Measurements from ENCODE around the gene SPINK14. TPM values are rescaled to one million over a fixed set of nuclear protein-coding genes. Genes with fewer than 3 reads are reported as not detected.

Gene SPINK14
- total and polyA plus RNA-seq, 4 donors = not detected

GRCh38 chr5:148209151-148209770 lies 40.9 kb downstream of the SPINK14 start:
- Histone ChIP-seq H3K4me3 (ENCODE audit: low read depth in 1 of 3, low read length in 3 of 3) (no peak overlapping the region), H3K36me3 (ENCODE audit: control insufficient read depth in 4 of 4, insufficient read depth in 3 of 4, low read depth in 1 of 4, low read length in 3 of 4) (no peaks in the 10 kb centered on the region), H3K9ac (ENCODE audit: low read depth in 1 of 2, low read length in 2 of 2) (no peak overlapping the region), H3K4me1 (ENCODE audit: control insufficient read depth in 4 of 4, insufficient read depth in 4 of 4, low read length in 3 of 4) (peaks cover 0 to 8% (median 0%) of the 10 kb centered on the region in 4 donors), H3K27me3 (ENCODE audit: control insufficient read depth in 4 of 4, insufficient read depth in 4 of 4, low read length in 3 of 4) (no peaks in the 10 kb centered on the region), H3K9me3 (ENCODE audit: control insufficient read depth in 4 of 4, low read length in 3 of 4) (no peaks in the 10 kb centered on the region), H3K27ac (ENCODE audit: low read depth in 1 of 2, low read length in 2 of 2) (no peak overlapping the region)
- WGBS = 58% methylated on average over 3 of the region's 3 CpGs
- TF ChIP-seq HNF4G (IDR thresholded peaks at IDR 0.05) (no peak), FOXA2 (IDR thresholded peaks at IDR 0.05) (no peak), TAF1 (conservative IDR thresholded peaks at IDR 0.05) (no peak), SP1 (IDR thresholded peaks at IDR 0.05) (no peak)
- TF ChIP-seq, protein P1, sequence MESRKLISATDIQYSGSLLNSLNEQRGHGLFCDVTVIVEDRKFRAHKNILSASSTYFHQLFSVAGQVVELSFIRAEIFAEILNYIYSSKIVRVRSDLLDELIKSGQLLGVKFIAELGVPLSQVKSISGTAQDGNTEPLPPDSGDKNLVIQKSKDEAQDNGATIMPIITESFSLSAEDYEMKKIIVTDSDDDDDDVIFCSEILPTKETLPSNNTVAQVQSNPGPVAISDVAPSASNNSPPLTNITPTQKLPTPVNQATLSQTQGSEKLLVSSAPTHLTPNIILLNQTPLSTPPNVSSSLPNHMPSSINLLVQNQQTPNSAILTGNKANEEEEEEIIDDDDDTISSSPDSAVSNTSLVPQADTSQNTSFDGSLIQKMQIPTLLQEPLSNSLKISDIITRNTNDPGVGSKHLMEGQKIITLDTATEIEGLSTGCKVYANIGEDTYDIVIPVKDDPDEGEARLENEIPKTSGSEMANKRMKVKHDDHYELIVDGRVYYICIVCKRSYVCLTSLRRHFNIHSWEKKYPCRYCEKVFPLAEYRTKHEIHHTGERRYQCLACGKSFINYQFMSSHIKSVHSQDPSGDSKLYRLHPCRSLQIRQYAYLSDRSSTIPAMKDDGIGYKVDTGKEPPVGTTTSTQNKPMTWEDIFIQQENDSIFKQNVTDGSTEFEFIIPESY (IDR thresholded peaks at IDR 0.05) = no peak
- no peak for DNase-seq (ENCODE audit: low spot score)

DNA sequence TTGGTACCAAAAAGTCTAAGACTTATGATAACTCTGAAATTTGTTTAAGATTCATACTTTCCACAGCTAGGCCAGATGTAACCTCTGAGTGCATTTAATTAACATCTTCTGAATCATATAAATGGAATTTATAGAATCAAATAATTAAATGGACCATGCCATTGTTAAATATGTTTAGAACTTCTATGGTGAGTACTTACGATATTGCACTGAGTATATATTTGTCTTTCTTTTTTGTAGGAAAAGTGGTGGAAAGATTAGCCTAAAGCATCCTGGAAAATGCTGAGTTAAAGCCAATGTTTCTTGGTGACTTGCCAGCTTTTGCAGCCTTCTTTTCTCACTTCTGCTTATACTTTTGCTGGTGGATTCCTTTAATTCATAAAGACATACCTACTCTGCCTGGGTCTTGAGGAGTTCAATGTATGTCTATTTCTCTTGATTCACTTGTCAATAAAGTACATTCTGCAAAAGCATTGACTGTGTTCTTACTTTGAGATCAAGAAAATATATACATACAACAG lies 46.4 kb downstream of the SPINK14 start:
- H3K27me3 ChIP-seq (ENCODE audit: control insufficient read depth in 4 of 4, insufficient read depth in 4 of 4, low read length in 3 of 4) = no peaks in the 10 kb centered on the region
- no peak overlapping the region for H3K9ac ChIP-seq (ENCODE audit: low read depth in 1 of 2, low read length in 2 of 2)
- no peak overlapping the region for H3K27ac ChIP-seq (ENCODE audit: low read depth in 1 of 2, low read length in 2 of 2)
- no peaks in the 10 kb centered on the region for H3K36me3 ChIP-seq (ENCODE audit: control insufficient read depth in 4 of 4, insufficient read depth in 3 of 4, low read depth in 1 of 4, low read length in 3 of 4)
- no peaks in the 10 kb centered on the region for H3K4me1 ChIP-seq (ENCODE audit: control insufficient read depth in 4 of 4, insufficient read depth in 4 of 4, low read length in 3 of 4)
- TF ChIP-seq EGR1 (IDR thresholded peaks at IDR 0.05; ENCODE audit: low read depth in 2 of 2) (no peak), JUND (IDR thresholded peaks at IDR 0.05) (no peak), TAF1 (conservative IDR thresholded peaks at IDR 0.05) (no peak), CTCF (IDR thresholded peaks at IDR 0.05; ENCODE audit: low read depth, low read length, missing input control) (no peak), RXRA (IDR thresholded peaks at IDR 0.05) (no peak), NR2F2 (IDR thresholded peaks at IDR 0.05) (no peak), YY1 (IDR thresholded peaks at IDR 0.05) (no peak), SP1 (IDR thresholded peaks at IDR 0.05) (no peak), HNF4A (conservative IDR thresholded peaks at IDR 0.05) (no peak), GABPA (IDR thresholded peaks at IDR 0.05 in 1 of 2, conservative IDR thresholded peaks at IDR 0.05 in 1 of 2) (no peak), FOXA1 (IDR thresholded peaks at IDR 0.05) (no peak), RAD21 (IDR thresholded peaks at IDR 0.05) (no peak), FOXA2 (IDR thresholded peaks at IDR 0.05) (no peak)
- TF ChIP-seq, protein P2, sequence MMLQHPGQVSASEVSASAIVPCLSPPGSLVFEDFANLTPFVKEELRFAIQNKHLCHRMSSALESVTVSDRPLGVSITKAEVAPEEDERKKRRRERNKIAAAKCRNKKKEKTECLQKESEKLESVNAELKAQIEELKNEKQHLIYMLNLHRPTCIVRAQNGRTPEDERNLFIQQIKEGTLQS (IDR thresholded peaks at IDR 0.05) = no peak
- TF ChIP-seq, protein P1 (IDR thresholded peaks at IDR 0.05) = no peak
- TF ChIP-seq, protein P3, sequence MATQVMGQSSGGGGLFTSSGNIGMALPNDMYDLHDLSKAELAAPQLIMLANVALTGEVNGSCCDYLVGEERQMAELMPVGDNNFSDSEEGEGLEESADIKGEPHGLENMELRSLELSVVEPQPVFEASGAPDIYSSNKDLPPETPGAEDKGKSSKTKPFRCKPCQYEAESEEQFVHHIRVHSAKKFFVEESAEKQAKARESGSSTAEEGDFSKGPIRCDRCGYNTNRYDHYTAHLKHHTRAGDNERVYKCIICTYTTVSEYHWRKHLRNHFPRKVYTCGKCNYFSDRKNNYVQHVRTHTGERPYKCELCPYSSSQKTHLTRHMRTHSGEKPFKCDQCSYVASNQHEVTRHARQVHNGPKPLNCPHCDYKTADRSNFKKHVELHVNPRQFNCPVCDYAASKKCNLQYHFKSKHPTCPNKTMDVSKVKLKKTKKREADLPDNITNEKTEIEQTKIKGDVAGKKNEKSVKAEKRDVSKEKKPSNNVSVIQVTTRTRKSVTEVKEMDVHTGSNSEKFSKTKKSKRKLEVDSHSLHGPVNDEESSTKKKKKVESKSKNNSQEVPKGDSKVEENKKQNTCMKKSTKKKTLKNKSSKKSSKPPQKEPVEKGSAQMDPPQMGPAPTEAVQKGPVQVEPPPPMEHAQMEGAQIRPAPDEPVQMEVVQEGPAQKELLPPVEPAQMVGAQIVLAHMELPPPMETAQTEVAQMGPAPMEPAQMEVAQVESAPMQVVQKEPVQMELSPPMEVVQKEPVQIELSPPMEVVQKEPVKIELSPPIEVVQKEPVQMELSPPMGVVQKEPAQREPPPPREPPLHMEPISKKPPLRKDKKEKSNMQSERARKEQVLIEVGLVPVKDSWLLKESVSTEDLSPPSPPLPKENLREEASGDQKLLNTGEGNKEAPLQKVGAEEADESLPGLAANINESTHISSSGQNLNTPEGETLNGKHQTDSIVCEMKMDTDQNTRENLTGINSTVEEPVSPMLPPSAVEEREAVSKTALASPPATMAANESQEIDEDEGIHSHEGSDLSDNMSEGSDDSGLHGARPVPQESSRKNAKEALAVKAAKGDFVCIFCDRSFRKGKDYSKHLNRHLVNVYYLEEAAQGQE (IDR thresholded peaks at IDR 0.05) = no peak
- TF ChIP-seq, protein P4, sequence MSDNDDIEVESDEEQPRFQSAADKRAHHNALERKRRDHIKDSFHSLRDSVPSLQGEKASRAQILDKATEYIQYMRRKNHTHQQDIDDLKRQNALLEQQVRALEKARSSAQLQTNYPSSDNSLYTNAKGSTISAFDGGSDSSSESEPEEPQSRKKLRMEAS (IDR thresholded peaks at IDR 0.05) = no peak
- no peaks in the 10 kb centered on the region for H3K9me3 ChIP-seq (ENCODE audit: control insufficient read depth in 4 of 4, low read length in 3 of 4)
- H3K4me3 ChIP-seq (ENCODE audit: low read depth in 1 of 3, low read length in 3 of 3) = no peak overlapping the region
- no peak for DNase-seq (ENCODE audit: low spot score)
- 84% methylated on average over 1 of the region's 1 CpG for WGBS
